Activated T-helper 1 cell treated with anti-CD3 and anti-CD28 coated beads, Interleukin-12 subunit alpha, Interleukin-12 subunit beta, Interleukin-2, Interleukin-4 antibody, amounts not matched to agents 30 ng/mL and 10 ng/mL and 1 ng/mL, durations not matched to agents 14 hours and 24 hours and 36 hours (primary cell): ENCODE data around the gene ACP4. TPM values are rescaled to one million over a fixed set of nuclear protein-coding genes. Genes with fewer than 3 reads are reported as not detected.

ENCODE experiments used
- DNase-seq: peaks from one replicate; pipeline ENCODE4 v3.0.0; 2021; ENCODE audit warnings: low spot score
- H3K27ac Mint-ChIP-seq: one replicate; pipeline ENCODE4 v1.8.0; 2021; ENCODE audit warnings: mild to moderate bottlenecking, mixed read lengths
- H3K27me3 Mint-ChIP-seq: one replicate; pipeline ENCODE4 v1.8.0; 2022; ENCODE audit warnings: mild to moderate bottlenecking, moderate library complexity, mixed read lengths; ENCODE audit not compliant: insufficient read depth
- H3K36me3 Mint-ChIP-seq: one replicate; pipeline ENCODE4 v1.8.0; 2021; ENCODE audit warnings: low read depth, mixed read lengths
- H3K4me1 Mint-ChIP-seq: one replicate; pipeline ENCODE4 v1.8.0; 2021; ENCODE audit warnings: low read depth, mixed read lengths
- H3K4me3 Mint-ChIP-seq: one replicate; pipeline ENCODE4 v1.8.0; 2021; ENCODE audit warnings: mild to moderate bottlenecking, moderate library complexity, mixed read lengths
- H3K9me3 Mint-ChIP-seq: one replicate; pipeline ENCODE4 v1.8.0; 2021; ENCODE audit warnings: mixed read lengths
- intact Hi-C: fragments of 100-400 bp; cut with micrococcal nuclease; formaldehyde crosslinking; loops from one replicate; pipeline ENCODE4 v1.15.1; 2024
- total RNA-seq: library from RNA; stranded (reverse); gene quantifications from 2 replicates; pipeline ENCODE4 v1.2.3, GENCODE V29; 2022

The ACP4 gene
- total RNA-seq, 1 donor from 2014 or later = not detected

GRCh38 chr19:50836543-50837195 is 46.5 kb downstream of the ACP4 start:
- Mint-ChIP-seq H3K4me1 (peaks cover 16% of the 10 kb centered on the region), H3K27me3 (peaks cover 29% of the 10 kb centered on the region), H3K36me3 (no peaks in the 10 kb centered on the region), H3K4me3 (peak overlapping the region; percentile 84), H3K27ac (peak overlapping the region; percentile 32), H3K9me3 (no peaks in the 10 kb centered on the region)
- intact Hi-C loops = loop anchor here (1.0 kb wide), 2 partner anchors 19 to 32 kb away; no protein-coding TSS in a partner anchor
- no peak for DNase-seq

GRCh38 chr19:50837300-50837699 is 47.1 kb downstream of the ACP4 start:
- Mint-ChIP-seq H3K9me3 (no peaks in the 10 kb centered on the region), H3K36me3 (no peaks in the 10 kb centered on the region), H3K4me3 (peak overlapping the region; percentile 84), H3K27me3 (peaks cover 28% of the 10 kb centered on the region), H3K27ac (peak overlapping the region; percentile 32), H3K4me1 (peaks cover 16% of the 10 kb centered on the region)
- intact Hi-C loops = no loop called here
- no peak for DNase-seq

- H3K9me3 Mint-ChIP-seq = no peaks in the 10 kb centered on the region
- H3K36me3 Mint-ChIP-seq = no peaks in the 10 kb centered on the region
- peaks cover 16% of the 10 kb centered on the region for H3K4me1 Mint-ChIP-seq
- no peak overlapping the region for H3K27ac Mint-ChIP-seq
- intact Hi-C loops = no loop called here
- peaks cover 23% of the 10 kb centered on the region for H3K27me3 Mint-ChIP-seq
- peak overlapping the region; percentile 17 for H3K4me3 Mint-ChIP-seq
- no peak for DNase-seq
These were observed 48.0 kb downstream of the ACP4 start for GRCh38 chr19:50838239-50838638.

GRCh38 chr19:50839712-50840655 is 49.8 kb downstream of the ACP4 start:
- intact Hi-C loops = no loop called here
- no peak overlapping the region for H3K4me3 Mint-ChIP-seq
- peaks cover 19% of the 10 kb centered on the region for H3K27me3 Mint-ChIP-seq
- peaks cover 16% of the 10 kb centered on the region for H3K4me1 Mint-ChIP-seq
- no peaks in the 10 kb centered on the region for H3K9me3 Mint-ChIP-seq
- no peak overlapping the region for H3K27ac Mint-ChIP-seq
- no peak for DNase-seq
- no peaks in the 10 kb centered on the region for H3K36me3 Mint-ChIP-seq

- Mint-ChIP-seq H3K36me3 (no peaks in the 10 kb centered on the region), H3K9me3 (no peaks in the 10 kb centered on the region), H3K4me3 (no peak overlapping the region), H3K27ac (no peak overlapping the region), H3K4me1 (peaks cover 5% of the 10 kb centered on the region), H3K27me3 (peaks cover 19% of the 10 kb centered on the region)
- intact Hi-C loops = no loop called here
- no peak for DNase-seq
These were observed 51.9 kb downstream of the ACP4 start for GRCh38 chr19:50842130-50842529.

GRCh38 chr19:50843205-50843604 is 53.0 kb downstream of the ACP4 start:
- H3K9me3 Mint-ChIP-seq = no peaks in the 10 kb centered on the region
- no peak overlapping the region for H3K27ac Mint-ChIP-seq
- no peak for DNase-seq
- H3K4me1 Mint-ChIP-seq = peaks cover 2% of the 10 kb centered on the region
- H3K4me3 Mint-ChIP-seq = no peak overlapping the region
- intact Hi-C loops = no loop called here
- no peaks in the 10 kb centered on the region for H3K36me3 Mint-ChIP-seq
- H3K27me3 Mint-ChIP-seq = peaks cover 17% of the 10 kb centered on the region

GRCh38 chr19:50843701-50844221 is 53.5 kb downstream of the ACP4 start:
- Mint-ChIP-seq H3K27ac (no peak overlapping the region), H3K4me1 (no peaks in the 10 kb centered on the region), H3K9me3 (no peaks in the 10 kb centered on the region), H3K4me3 (no peak overlapping the region), H3K36me3 (no peaks in the 10 kb centered on the region), H3K27me3 (peaks cover 15% of the 10 kb centered on the region)
- DNase-seq = no peak
- intact Hi-C loops = no loop called here

- DNase-seq = no peak
- Mint-ChIP-seq H3K36me3 (no peaks in the 10 kb centered on the region), H3K4me1 (no peaks in the 10 kb centered on the region), H3K27me3 (peaks cover 15% of the 10 kb centered on the region), H3K4me3 (no peak overlapping the region), H3K27ac (no peak overlapping the region), H3K9me3 (no peaks in the 10 kb centered on the region)
- intact Hi-C loops = no loop called here
These were observed 54.2 kb downstream of the ACP4 start for GRCh38 chr19:50844296-50844935.

Other genes with a start within 250 kb of the ACP4 start
- 0.05 and 0.15 TPM in 2 replicates for gene LRRC4B, start 222.0 kb upstream of the ACP4 start, total RNA-seq
- not detected in 2 replicates for gene SYT3, start 150.5 kb upstream of the ACP4 start, total RNA-seq
- gene C19orf81, start 141.0 kb upstream of the ACP4 start, total RNA-seq = not detected in 2 replicates
- not detected in 2 replicates for gene SHANK1, start 70.6 kb upstream of the ACP4 start, total RNA-seq
- 0.75 and 0.83 TPM in 2 replicates for gene CLEC11A, start 67.1 kb upstream of the ACP4 start, total RNA-seq
- not detected in 2 replicates for gene GPR32, start 20.0 kb upstream of the ACP4 start, total RNA-seq
- 2.5 and 3.4 TPM in 2 replicates for gene KLK1, start 33.4 kb downstream of the ACP4 start, total RNA-seq
- gene KLK15, start 43.2 kb downstream of the ACP4 start, total RNA-seq = not detected in 2 replicates
- not detected in 2 replicates for gene KLK3, start 64.5 kb downstream of the ACP4 start, total RNA-seq
- gene KLK2, start 83.0 kb downstream of the ACP4 start, total RNA-seq = not detected in 2 replicates
- not detected in 2 replicates for gene KLK4, start 121.0 kb downstream of the ACP4 start, total RNA-seq
- not detected in 2 replicates for gene KLK5, start 162.6 kb downstream of the ACP4 start, total RNA-seq
- not detected in 2 replicates for gene KLK6, start 179.2 kb downstream of the ACP4 start, total RNA-seq
- not detected in 2 replicates for gene KLK7, start 193.5 kb downstream of the ACP4 start, total RNA-seq
- not detected in 2 replicates for gene KLK8, start 211.2 kb downstream of the ACP4 start, total RNA-seq
- not detected in 2 replicates for gene KLK10, start 229.3 kb downstream of the ACP4 start, total RNA-seq
- not detected in 2 replicates for gene KLK11, start 236.2 kb downstream of the ACP4 start, total RNA-seq
- not detected in 2 replicates for gene KLK12, start 244.6 kb downstream of the ACP4 start, total RNA-seq